Measurements from ENCODE around the gene ZNF26. TPM values are rescaled to one million over a fixed set of nuclear protein-coding genes. Genes with fewer than 3 reads are reported as not detected.

Gene ZNF26
- total RNA-seq, 1 experiment from 2014 or later = 22.1 TPM

- H3K9me3 ChIP-seq (ENCODE audit: control insufficient read depth, insufficient read depth, low read depth, low read length) = peaks cover 64% of the 10 kb centered on the region
- ATAC-seq (no peak), DNase-seq (ENCODE audit: low read depth, low spot score) (no peak)
- ChIA-PET CTCF (no interaction called here), POLR2A (no interaction called here)
- H3K27ac ChIP-seq (ENCODE audit: low read length) = no peak overlapping the region
- no peaks in the 10 kb centered on the region for H3K27me3 ChIP-seq (ENCODE audit: control insufficient read depth, insufficient read depth, low read length)
- H3K4me1 ChIP-seq (ENCODE audit: control insufficient read depth, insufficient read depth, low read length) = no peaks in the 10 kb centered on the region
- H3K4me3 ChIP-seq (ENCODE audit: low read depth in 2 of 2, low read length in 2 of 2) = no peak overlapping the region
- H3K36me3 ChIP-seq (ENCODE audit: control insufficient read depth, insufficient read depth, low read length) = no peaks in the 10 kb centered on the region
- intact Hi-C loops (cut with micrococcal nuclease; ENCODE audit: unreplicated experiment) (no loop called here), in situ Hi-C loops (cut with HindIII; ENCODE audit: low pct_unique_long_range_greater_than_20kb, low sequenced_read_pairs) (no loop called here)
- no peak for TF ChIP-seq POLR2AphosphoS5 (IDR thresholded peaks at IDR 0.05; ENCODE audit: low read depth, low read length)
- TF ChIP-seq SIN3A (IDR thresholded peaks at IDR 0.05; ENCODE audit: borderline replicate concordance, insufficient read depth, low read depth, low read length) = no peak
- TF ChIP-seq REST (IDR thresholded peaks at IDR 0.05; ENCODE audit: insufficient read depth in 1 of 2, low read depth in 2 of 2, low read length in 1 of 2) = no peak
- TF ChIP-seq TCF7L2 (IDR thresholded peaks at IDR 0.05; ENCODE audit: low read depth, low read length) = no peak
- no peak for TF ChIP-seq CTCF (IDR thresholded peaks at IDR 0.05)
- no TSS peak for BruUV-seq (replicated peaks)
Observed at GRCh38 chr12:133063556-133063955, 77.4 kb downstream of the ZNF26 start.

DNA sequence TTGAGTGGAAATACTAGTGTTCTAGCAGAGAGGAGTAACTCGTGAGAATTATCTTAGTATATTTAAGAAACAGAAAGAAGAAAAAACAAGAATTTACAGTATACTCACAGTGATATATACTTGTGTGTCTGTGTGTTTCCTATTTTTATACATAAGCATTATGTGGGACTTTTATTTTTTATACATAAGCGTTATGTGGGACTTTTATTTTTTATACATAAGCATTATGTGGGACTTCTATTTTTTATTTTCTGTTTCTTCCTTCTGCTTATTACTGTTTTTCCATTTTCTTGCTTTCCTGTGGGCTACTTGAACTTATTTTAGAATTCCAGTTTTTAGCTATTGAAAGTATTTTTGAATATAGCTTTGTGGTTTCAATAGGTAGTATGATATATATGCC is 87.7 kb downstream of the ZNF26 start:
- no peak for ATAC-seq
- H3K9me3 ChIP-seq (ENCODE audit: control insufficient read depth, insufficient read depth, low read depth, low read length) = peaks cover 30% of the 10 kb centered on the region

More for the DNA sequence above, 87.7 kb downstream of the ZNF26 start:
- intact Hi-C loops (cut with micrococcal nuclease; ENCODE audit: unreplicated experiment) = no loop called here
- DNase-seq (ENCODE audit: low read depth, low spot score) = no peak
- no peak for TF ChIP-seq TCF7L2 (IDR thresholded peaks at IDR 0.05; ENCODE audit: low read depth, low read length)
- no peak for TF ChIP-seq CTCF (IDR thresholded peaks at IDR 0.05)
- no peak for TF ChIP-seq POLR2AphosphoS5 (IDR thresholded peaks at IDR 0.05; ENCODE audit: low read depth, low read length)
- no peak for TF ChIP-seq SIN3A (IDR thresholded peaks at IDR 0.05; ENCODE audit: borderline replicate concordance, insufficient read depth, low read depth, low read length)
- no peak for TF ChIP-seq REST (IDR thresholded peaks at IDR 0.05; ENCODE audit: insufficient read depth in 1 of 2, low read depth in 2 of 2, low read length in 1 of 2)
- POLR2A ChIA-PET = no interaction called here
- no peaks in the 10 kb centered on the region for H3K4me1 ChIP-seq (ENCODE audit: control insufficient read depth, insufficient read depth, low read length)
- CTCF ChIA-PET = no interaction called here
- no peak overlapping the region for H3K27ac ChIP-seq (ENCODE audit: low read length)
- H3K27me3 ChIP-seq (ENCODE audit: control insufficient read depth, insufficient read depth, low read length) = no peaks in the 10 kb centered on the region
- no peak overlapping the region for H3K4me3 ChIP-seq (ENCODE audit: low read depth in 2 of 2, low read length in 2 of 2)
- no TSS peak for BruUV-seq (replicated peaks)
- H3K36me3 ChIP-seq (ENCODE audit: control insufficient read depth, insufficient read depth, low read length) = no peaks in the 10 kb centered on the region
- in situ Hi-C loops (cut with HindIII; ENCODE audit: low pct_unique_long_range_greater_than_20kb, low sequenced_read_pairs) = no loop called here

Other genes starting within 250 kb of the ZNF26 start
- gene ANKLE2, start 224.5 kb upstream of the ZNF26 start, total RNA-seq (2021; ENCODE audit: unreplicated experiment) = 88.7 TPM
- gene GOLGA3, start 157.5 kb upstream of the ZNF26 start, total RNA-seq (2021; ENCODE audit: unreplicated experiment) = 61.1 TPM
- 74.0 TPM for gene CHFR, start 98.8 kb upstream of the ZNF26 start, total RNA-seq (2021; ENCODE audit: unreplicated experiment)
- gene ZNF605, start 30.1 kb upstream of the ZNF26 start, total RNA-seq (2021; ENCODE audit: unreplicated experiment) = 20.6 TPM
- 36.8 TPM for gene ZNF84, start 51.1 kb downstream of the ZNF26 start, total RNA-seq (2021; ENCODE audit: unreplicated experiment)
- gene ZNF140, start 94.6 kb downstream of the ZNF26 start, total RNA-seq (2021; ENCODE audit: unreplicated experiment) = 14.3 TPM
- gene ZNF891, start 143.9 kb downstream of the ZNF26 start, total RNA-seq (2021; ENCODE audit: unreplicated experiment) = 2.2 TPM
- 12.4 TPM for gene ZNF10, start 144.3 kb downstream of the ZNF26 start, total RNA-seq (2021; ENCODE audit: unreplicated experiment)
- 22.4 TPM for gene ZNF268, start 195.1 kb downstream of the ZNF26 start, total RNA-seq (2021; ENCODE audit: unreplicated experiment)
- not detected for gene ANHX, start 249.5 kb downstream of the ZNF26 start, total RNA-seq (2021; ENCODE audit: unreplicated experiment)